GM12878 (cell line): ENCODE data around the gene AGMAT. TPM values are rescaled to one million over a fixed set of nuclear protein-coding genes. Genes with fewer than 3 reads are reported as not detected.

ENCODE experiments used
- CBX5 ChIP-seq: sonication (generic); IDR thresholded peaks from 2 replicates; pipeline ENCODE4 v1.6.1; 2016; ENCODE audit warnings: low read depth, moderate library complexity, mild to moderate bottlenecking, inconsistent platforms
- CHD4 ChIP-seq: fragments of 200-600 bp; sonication (generic); IDR thresholded peaks from 2 replicates; pipeline ENCODE4 v1.6.1; 2016; ENCODE audit warnings: mild to moderate bottlenecking
- FOS ChIP-seq: IDR thresholded peaks from 3 replicates; pipeline ENCODE4 v1.6.1; 2011; ENCODE audit warnings: borderline replicate concordance; ENCODE audit not compliant: insufficient read length; ENCODE audit errors: extremely low read depth
- FOXM1 ChIP-seq: IDR thresholded peaks from 2 replicates; pipeline ENCODE4 v1.6.1; 2012; ENCODE audit warnings: low read depth, mild to moderate bottlenecking, inconsistent platforms, low read length, moderate library complexity
- KAT2A ChIP-seq: conservative IDR thresholded peaks from 2 replicates; pipeline ENCODE4 v1.6.1; 2011; ENCODE audit warnings: low read depth, low read length; ENCODE audit not compliant: control insufficient read depth
- MTA2 ChIP-seq: fragments of 450-650 bp; IDR thresholded peaks from 2 replicates; pipeline ENCODE4 v1.6.1; 2016; ENCODE audit warnings: low read depth, mild to moderate bottlenecking, moderate library complexity
- NFXL1 ChIP-seq: fragments of 450-650 bp; IDR thresholded peaks from 2 replicates; pipeline ENCODE4 v1.6.1; 2017; ENCODE audit warnings: antibody characterized with exemption, mild to moderate bottlenecking, borderline replicate concordance
- NR2C2 ChIP-seq: IDR thresholded peaks from 2 replicates; pipeline ENCODE4 v1.6.1; 2011; ENCODE audit warnings: borderline replicate concordance, low read depth; ENCODE audit not compliant: control insufficient read depth, insufficient read length
- POLR2AphosphoS2 ChIP-seq: IDR thresholded peaks from 2 replicates; pipeline ENCODE4 v1.6.1; 2011; ENCODE audit warnings: low read depth, mild to moderate bottlenecking, low read length, improper control_type of control experiment, moderate library complexity
- RBBP5 ChIP-seq: fragments of 200-600 bp; sonication (generic); conservative IDR thresholded peaks from 2 replicates; pipeline ENCODE4 v1.6.1; 2016
- RELA ChIP-seq: fragments of 450-650 bp; IDR thresholded peaks from 2 replicates; pipeline ENCODE4 v1.8.0; 2014; ENCODE audit warnings: borderline replicate concordance; ENCODE audit not compliant: partially characterized antibody
- SIN3A ChIP-seq: IDR thresholded peaks from 2 replicates; pipeline ENCODE4 v1.6.1; 2012; ENCODE audit warnings: low read depth, low read length, improper control_type of control experiment
- SMAD5 ChIP-seq: IDR thresholded peaks from 2 replicates; pipeline ENCODE4 v1.6.1; 2016; ENCODE audit warnings: antibody characterized with exemption, low read depth
- YY1 ChIP-seq: IDR thresholded peaks from 2 replicates; pipeline ENCODE4 v1.6.1; 2011; ENCODE audit warnings: low read depth, mild to moderate bottlenecking, low read length
- ZNF274 ChIP-seq: IDR thresholded peaks from one replicate; pipeline ENCODE4 v1.8.0; 2011; ENCODE audit not compliant: insufficient read length, insufficient read depth
- polyA plus RNA-seq, 11 experiments: library from polyadenylated mRNA; depleted of rRNA in 4 of 11; unstranded in 6 of 11; stranded (reverse) in 5 of 11; fragments of >200 nt; fragmentation: Nextera tagmentation in 4 of 11; fragmentation: Illumina TruSeq in 1 of 11; extraction: Ambion mirVana in 4 of 11; extraction: Trizol in 1 of 11; gene quantifications; 1 replicate in 1 of 11; 2 replicates in 10 of 11; pipeline versions ENCODE4 v1.2.1 to v1.2.3, GENCODE V29; 2011 to 2016; ENCODE audit warnings: inconsistent platforms in 2 of 11, missing spikeins in 2 of 11, low read depth in 1 of 11
- total RNA-seq, 4 experiments: library from RNA; depleted of rRNA in 3 of 4; stranded (reverse); fragments of >200 nt in 3 of 4; fragmentation: Illumina TruSeq in 1 of 4; extraction: Trizol in 1 of 4; gene quantifications; 2 replicates each; pipeline versions ENCODE4 v1.2.1 to v1.2.3, GENCODE V29; 2013 to 2021
- TF ChIP-seq, protein P1 (sequence below), 3 experiments: IDR thresholded peaks in 2 of 3; conservative IDR thresholded peaks in 1 of 3; 2 replicates each; pipeline ENCODE4 v1.5.1; 2011; ENCODE audit warnings: low read depth in 3 of 3, low read length in 3 of 3, mild to moderate bottlenecking in 3 of 3, control low read depth in 2 of 3, moderate library complexity in 2 of 3, inconsistent platforms in 1 of 3, mixed read lengths in 1 of 3; ENCODE audit not compliant: control insufficient read depth in 2 of 3, insufficient read depth in 1 of 3; ENCODE audit errors: extremely low read depth in 1 of 3
- TF ChIP-seq, protein P2 (sequence below): IDR thresholded peaks from 2 replicates; pipeline ENCODE4 v1.6.1; 2011; ENCODE audit warnings: mild to moderate bottlenecking, low read depth, low read length, moderate library complexity; ENCODE audit not compliant: insufficient replicate concordance
- TF ChIP-seq, protein P3 (sequence below): fragments of 450-650 bp; IDR thresholded peaks from 2 replicates; pipeline ENCODE4 v1.6.1; 2017; ENCODE audit warnings: borderline replicate concordance
- TF ChIP-seq, protein P4 (sequence below): IDR thresholded peaks from 2 replicates; pipeline ENCODE4 v1.6.1; 2011; ENCODE audit warnings: low read depth, low read length, improper control_type of control experiment, borderline replicate concordance
- TF ChIP-seq, protein P5 (sequence below): IDR thresholded peaks from 2 replicates; pipeline ENCODE4 v1.6.1; 2012; ENCODE audit warnings: low read depth, low read length, improper control_type of control experiment
- TF ChIP-seq, protein P6 (sequence below): IDR thresholded peaks from 2 replicates; pipeline ENCODE4 v1.6.1; 2011; ENCODE audit warnings: borderline replicate concordance, low read depth, mild to moderate bottlenecking, moderate library complexity, mixed read lengths, low read length; ENCODE audit not compliant: insufficient read depth; ENCODE audit errors: extremely low read length

Gene AGMAT
- total and polyA plus RNA-seq, 10 of the 15 experiments (the other 5 are each of a cell fraction or from before 2014, with no cell fraction given): 0.47 to 7.9 (median 4.7) TPM

DNA sequence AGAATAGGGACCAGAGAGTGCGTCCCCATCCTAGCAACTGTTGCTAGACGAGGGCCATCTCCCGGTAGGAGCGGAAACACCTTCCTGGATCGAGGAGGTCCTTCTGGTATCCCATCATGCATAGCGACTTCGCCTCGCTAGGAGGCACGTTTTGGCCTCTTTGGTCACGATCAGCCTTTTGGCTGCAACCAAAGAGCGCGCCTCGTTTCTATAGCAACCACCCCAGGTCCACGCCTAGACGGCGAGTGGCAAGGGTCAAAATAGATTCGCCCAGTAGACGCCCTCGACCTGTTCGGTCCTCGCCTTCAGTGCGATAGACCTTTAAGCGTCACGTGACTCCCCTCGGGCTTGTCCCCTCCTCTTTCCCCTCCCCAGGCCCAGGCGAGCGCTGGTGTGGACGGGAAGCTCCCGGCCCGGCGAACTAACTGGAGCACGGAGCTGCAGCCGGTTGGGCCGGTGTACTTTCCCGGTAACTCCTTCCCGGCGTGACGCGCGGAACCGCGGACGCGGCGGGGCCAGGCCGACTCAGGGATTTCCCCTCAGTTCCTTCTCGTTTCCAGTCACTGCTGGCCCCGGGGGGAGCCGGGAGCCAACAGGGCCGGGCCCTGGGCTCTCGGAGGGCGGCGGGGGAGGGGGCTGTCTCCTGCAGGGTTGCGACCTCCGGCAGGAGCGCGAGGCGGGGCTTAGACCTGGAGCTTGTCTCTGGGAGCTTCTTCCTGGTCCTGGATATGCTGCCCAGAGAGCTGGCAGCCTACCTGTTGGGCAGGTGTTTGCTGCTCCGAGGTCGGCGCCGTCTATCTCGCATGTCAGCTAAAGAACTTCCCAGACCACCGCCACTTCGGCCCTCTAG lies 58.1 kb downstream of the AGMAT start, which contains the start of gene DNAJC16 (continued):
- TF ChIP-seq, protein P1, sequence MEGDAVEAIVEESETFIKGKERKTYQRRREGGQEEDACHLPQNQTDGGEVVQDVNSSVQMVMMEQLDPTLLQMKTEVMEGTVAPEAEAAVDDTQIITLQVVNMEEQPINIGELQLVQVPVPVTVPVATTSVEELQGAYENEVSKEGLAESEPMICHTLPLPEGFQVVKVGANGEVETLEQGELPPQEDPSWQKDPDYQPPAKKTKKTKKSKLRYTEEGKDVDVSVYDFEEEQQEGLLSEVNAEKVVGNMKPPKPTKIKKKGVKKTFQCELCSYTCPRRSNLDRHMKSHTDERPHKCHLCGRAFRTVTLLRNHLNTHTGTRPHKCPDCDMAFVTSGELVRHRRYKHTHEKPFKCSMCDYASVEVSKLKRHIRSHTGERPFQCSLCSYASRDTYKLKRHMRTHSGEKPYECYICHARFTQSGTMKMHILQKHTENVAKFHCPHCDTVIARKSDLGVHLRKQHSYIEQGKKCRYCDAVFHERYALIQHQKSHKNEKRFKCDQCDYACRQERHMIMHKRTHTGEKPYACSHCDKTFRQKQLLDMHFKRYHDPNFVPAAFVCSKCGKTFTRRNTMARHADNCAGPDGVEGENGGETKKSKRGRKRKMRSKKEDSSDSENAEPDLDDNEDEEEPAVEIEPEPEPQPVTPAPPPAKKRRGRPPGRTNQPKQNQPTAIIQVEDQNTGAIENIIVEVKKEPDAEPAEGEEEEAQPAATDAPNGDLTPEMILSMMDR (IDR thresholded peaks at IDR 0.05 in 2 of 3, conservative IDR thresholded peaks at IDR 0.05 in 1 of 3; ENCODE audit: control insufficient read depth in 2 of 3, extremely low read depth in 1 of 3, insufficient read depth in 1 of 3, low read depth in 3 of 3, low read length in 3 of 3): peak in 2 of 3 experiments; percentile 9 to 39; a peak in 2 of 6 replicates
- TF ChIP-seq, protein P2, sequence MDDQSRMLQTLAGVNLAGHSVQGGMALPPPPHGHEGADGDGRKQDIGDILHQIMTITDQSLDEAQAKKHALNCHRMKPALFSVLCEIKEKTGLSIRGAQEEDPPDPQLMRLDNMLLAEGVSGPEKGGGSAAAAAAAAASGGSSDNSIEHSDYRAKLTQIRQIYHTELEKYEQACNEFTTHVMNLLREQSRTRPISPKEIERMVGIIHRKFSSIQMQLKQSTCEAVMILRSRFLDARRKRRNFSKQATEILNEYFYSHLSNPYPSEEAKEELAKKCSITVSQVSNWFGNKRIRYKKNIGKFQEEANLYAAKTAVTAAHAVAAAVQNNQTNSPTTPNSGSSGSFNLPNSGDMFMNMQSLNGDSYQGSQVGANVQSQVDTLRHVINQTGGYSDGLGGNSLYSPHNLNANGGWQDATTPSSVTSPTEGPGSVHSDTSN: no peak
- TF ChIP-seq CHD4 (no peak), CBX5 (no peak), POLR2AphosphoS2 (0 out of 2 replicates have a peak, but pooled peaks have one; percentile 56), NFXL1 (no peak), RELA (peak; percentile 80), FOXM1 (no peak), MTA2 (0 out of 2 replicates have a peak, but pooled peaks have one; percentile 37), KAT2A (no peak), SMAD5 (0 out of 2 replicates have a peak, but pooled peaks have one; percentile 52), NR2C2 (no peak), ZNF274 (no peak), YY1 (peak; percentile 67), FOS (no peak), RBBP5 (no peak), SIN3A (peak; percentile 98)
- TF ChIP-seq, protein P3, sequence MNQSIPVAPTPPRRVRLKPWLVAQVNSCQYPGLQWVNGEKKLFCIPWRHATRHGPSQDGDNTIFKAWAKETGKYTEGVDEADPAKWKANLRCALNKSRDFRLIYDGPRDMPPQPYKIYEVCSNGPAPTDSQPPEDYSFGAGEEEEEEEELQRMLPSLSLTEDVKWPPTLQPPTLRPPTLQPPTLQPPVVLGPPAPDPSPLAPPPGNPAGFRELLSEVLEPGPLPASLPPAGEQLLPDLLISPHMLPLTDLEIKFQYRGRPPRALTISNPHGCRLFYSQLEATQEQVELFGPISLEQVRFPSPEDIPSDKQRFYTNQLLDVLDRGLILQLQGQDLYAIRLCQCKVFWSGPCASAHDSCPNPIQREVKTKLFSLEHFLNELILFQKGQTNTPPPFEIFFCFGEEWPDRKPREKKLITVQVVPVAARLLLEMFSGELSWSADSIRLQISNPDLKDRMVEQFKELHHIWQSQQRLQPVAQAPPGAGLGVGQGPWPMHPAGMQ: no peak
- TF ChIP-seq, protein P4, sequence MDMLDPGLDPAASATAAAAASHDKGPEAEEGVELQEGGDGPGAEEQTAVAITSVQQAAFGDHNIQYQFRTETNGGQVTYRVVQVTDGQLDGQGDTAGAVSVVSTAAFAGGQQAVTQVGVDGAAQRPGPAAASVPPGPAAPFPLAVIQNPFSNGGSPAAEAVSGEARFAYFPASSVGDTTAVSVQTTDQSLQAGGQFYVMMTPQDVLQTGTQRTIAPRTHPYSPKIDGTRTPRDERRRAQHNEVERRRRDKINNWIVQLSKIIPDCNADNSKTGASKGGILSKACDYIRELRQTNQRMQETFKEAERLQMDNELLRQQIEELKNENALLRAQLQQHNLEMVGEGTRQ: peak; percentile 97
- TF ChIP-seq, protein P5, sequence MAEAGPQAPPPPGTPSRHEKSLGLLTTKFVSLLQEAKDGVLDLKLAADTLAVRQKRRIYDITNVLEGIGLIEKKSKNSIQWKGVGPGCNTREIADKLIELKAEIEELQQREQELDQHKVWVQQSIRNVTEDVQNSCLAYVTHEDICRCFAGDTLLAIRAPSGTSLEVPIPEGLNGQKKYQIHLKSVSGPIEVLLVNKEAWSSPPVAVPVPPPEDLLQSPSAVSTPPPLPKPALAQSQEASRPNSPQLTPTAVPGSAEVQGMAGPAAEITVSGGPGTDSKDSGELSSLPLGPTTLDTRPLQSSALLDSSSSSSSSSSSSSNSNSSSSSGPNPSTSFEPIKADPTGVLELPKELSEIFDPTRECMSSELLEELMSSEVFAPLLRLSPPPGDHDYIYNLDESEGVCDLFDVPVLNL: no peak
- TF ChIP-seq, protein P6, sequence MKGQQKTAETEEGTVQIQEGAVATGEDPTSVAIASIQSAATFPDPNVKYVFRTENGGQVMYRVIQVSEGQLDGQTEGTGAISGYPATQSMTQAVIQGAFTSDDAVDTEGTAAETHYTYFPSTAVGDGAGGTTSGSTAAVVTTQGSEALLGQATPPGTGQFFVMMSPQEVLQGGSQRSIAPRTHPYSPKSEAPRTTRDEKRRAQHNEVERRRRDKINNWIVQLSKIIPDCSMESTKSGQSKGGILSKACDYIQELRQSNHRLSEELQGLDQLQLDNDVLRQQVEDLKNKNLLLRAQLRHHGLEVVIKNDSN: peak; percentile 97
